A549 treated with CpdA at 1 μM for 4 hours (cell line): ENCODE measurements around the gene CPSF6. TPM values are rescaled to one million over a fixed set of nuclear protein-coding genes. Genes with fewer than 3 reads are reported as not detected.

Experiments used
- total RNA-seq: library from RNA; stranded (reverse); fragments of 200-300 nt; extraction: Qiagen RNA extraction; gene quantifications from 5 replicates; pipeline ENCODE4 v1.2.3, GENCODE V29; 2022; ENCODE audit warnings: low read depth

CPSF6 gene, protein sequence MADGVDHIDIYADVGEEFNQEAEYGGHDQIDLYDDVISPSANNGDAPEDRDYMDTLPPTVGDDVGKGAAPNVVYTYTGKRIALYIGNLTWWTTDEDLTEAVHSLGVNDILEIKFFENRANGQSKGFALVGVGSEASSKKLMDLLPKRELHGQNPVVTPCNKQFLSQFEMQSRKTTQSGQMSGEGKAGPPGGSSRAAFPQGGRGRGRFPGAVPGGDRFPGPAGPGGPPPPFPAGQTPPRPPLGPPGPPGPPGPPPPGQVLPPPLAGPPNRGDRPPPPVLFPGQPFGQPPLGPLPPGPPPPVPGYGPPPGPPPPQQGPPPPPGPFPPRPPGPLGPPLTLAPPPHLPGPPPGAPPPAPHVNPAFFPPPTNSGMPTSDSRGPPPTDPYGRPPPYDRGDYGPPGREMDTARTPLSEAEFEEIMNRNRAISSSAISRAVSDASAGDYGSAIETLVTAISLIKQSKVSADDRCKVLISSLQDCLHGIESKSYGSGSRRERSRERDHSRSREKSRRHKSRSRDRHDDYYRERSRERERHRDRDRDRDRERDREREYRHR
- 60.4 to 81.4 TPM (median 66.6 TPM) in 5 replicates for total RNA-seq

DNA sequence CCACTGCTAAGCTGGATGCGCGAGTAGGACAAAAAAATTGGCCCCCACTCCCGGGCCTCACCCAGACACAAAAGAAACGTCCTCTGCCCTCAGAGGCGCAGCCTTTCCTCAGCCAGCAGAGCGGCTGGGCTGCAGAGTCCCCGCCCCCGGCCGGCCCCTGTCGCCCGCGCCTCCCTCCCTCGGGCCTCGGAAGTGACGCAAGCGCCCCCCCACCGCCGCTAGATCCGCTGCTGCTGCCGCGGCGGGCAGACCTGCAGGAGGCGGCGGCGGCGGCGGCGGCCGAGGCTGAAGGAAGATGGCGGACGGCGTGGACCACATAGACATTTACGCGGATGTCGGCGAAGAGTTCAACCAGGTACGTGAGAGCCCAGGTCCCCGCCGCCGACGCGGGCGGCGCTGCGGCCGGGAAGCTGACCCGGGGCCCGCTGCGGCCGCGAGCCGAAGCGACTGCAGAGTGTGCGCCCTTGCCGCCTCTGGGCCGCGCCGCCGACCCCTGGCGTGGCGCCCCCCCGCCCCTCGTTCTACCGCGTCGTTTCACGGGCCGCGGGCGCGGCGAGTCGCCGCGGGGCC, at the start of gene CPSF6:
CPSF6 (plus strand) TSS at position 218 of the 570 bp plus-strand sequence; CDS start at position 296, 78 bp downstream.

Other genes starting within 250 kb of the CPSF6 start
- 0.11 to 0.64 TPM (median 0.35 TPM) in 3 of 5 replicates, not detected in the others for gene LYZ, start 108.8 kb downstream of the CPSF6 start, total RNA-seq
- 32.1 to 48.4 TPM (median 35.5 TPM) in 5 replicates for gene YEATS4, start 120.2 kb downstream of the CPSF6 start, total RNA-seq
- gene FRS2, start 230.8 kb downstream of the CPSF6 start, total RNA-seq: 8.9 to 12.7 TPM (median 10.3 TPM) in 5 replicates